K562 (cell line): Measurements from ENCODE around the gene ANKMY1. TPM values are rescaled to one million over a fixed set of nuclear protein-coding genes. Genes with fewer than 3 reads are reported as not detected.

Source experiments
- ATAC-seq: fragments of 200-7000 bp; cut with Tn5 transposase; 3 replicates; pipeline ENCODE4 v1.9.1; 2020; ENCODE audit warnings: moderate library complexity
- BruUV-seq: library from RNA; stranded (reverse); fragments of 400-500 nt; replicated peaks from 2 replicates; lab custom pipeline; 2021; lab: Mats Ljungman, UMichigan
- CTCF ChIA-PET: fragments of 300-600 bp; formaldehyde crosslinking; extraction: SDS; loops from one replicate; lab custom pipeline; 2021; ENCODE audit warnings: low intra/inter-chr PET ratio; lab: Yijun Ruan, JAX
- POLR2A ChIA-PET: fragments of 300-600, 350-650 bp; sonication (Branson Sonifier 250); formaldehyde crosslinking; extraction: SDS; loops from one replicate; lab custom pipeline; 2021; ENCODE audit warnings: antibody characterized with exemption, inconsistent platforms; lab: Yijun Ruan, JAX
- DNase-seq, 4 experiments: peaks; one replicate each; pipeline versions ENCODE4 v3.0.0 to v3.0.0-alpha.2; 2011 to 2018; ENCODE audit warnings: low spot score in 3 of 4, mixed read lengths in 3 of 4; ENCODE audit errors: extremely low read depth in 1 of 4
- FAIRE-seq: peaks from 2 replicates; lab custom pipeline; 2011; peaks lifted over from hg19 to GRCh38; lab: Jason Lieb, UNC
- H2AFZ ChIP-seq: 2 replicates; pipeline ENCODE4 v1.6.0; 2011; ENCODE audit warnings: low read depth, low read length, control low read depth, inconsistent platforms
- H3K27ac ChIP-seq: fragments of 200-600 bp; 3 replicates; pipeline ENCODE4 v1.8.0; 2011; ENCODE audit warnings: low read depth, mild to moderate bottlenecking, control low read depth, inconsistent platforms, low read length, moderate library complexity, mixed read lengths; ENCODE audit errors: extremely low read depth
- H3K27me3 ChIP-seq, 2 experiments: fragments of 300-600 bp in 1 of 2; 2 replicates in 1 of 2; 3 replicates in 1 of 2; pipeline versions ENCODE4 v1.6.0 to v1.8.0; 2011; ENCODE audit warnings: inconsistent platforms in 2 of 2, low read length in 2 of 2, mild to moderate bottlenecking in 1 of 2, mixed read lengths in 1 of 2, moderate library complexity in 1 of 2; ENCODE audit not compliant: control insufficient read depth in 2 of 2, insufficient read depth in 2 of 2
- H3K36me3 ChIP-seq: fragments of 300-600 bp; 3 replicates; pipeline ENCODE4 v1.8.0; 2011; ENCODE audit warnings: mild to moderate bottlenecking, low read length, inconsistent platforms; ENCODE audit not compliant: control insufficient read depth, insufficient read depth
- H3K4me1 ChIP-seq, 2 experiments: fragments of 200-600 bp in 1 of 2; replicated peaks in 1 of 2; 2 replicates in 1 of 2; 3 replicates in 1 of 2; pipeline versions ENCODE4 v1.5.1 to v1.8.0; 2011; ENCODE audit warnings: inconsistent platforms in 2 of 2, low read length in 2 of 2, mild to moderate bottlenecking in 1 of 2, mixed read lengths in 1 of 2, moderate library complexity in 1 of 2; ENCODE audit not compliant: control insufficient read depth in 2 of 2, insufficient read depth in 2 of 2
- H3K4me2 ChIP-seq: 2 replicates; pipeline ENCODE4 v1.6.1; 2011; ENCODE audit warnings: low read length, control low read depth, inconsistent platforms, mixed read lengths; ENCODE audit not compliant: insufficient read depth
- H3K4me3 ChIP-seq: fragments of 200-600 bp; sonication (generic), shearing (Covaris generic); 2 replicates; pipeline ENCODE4 v1.5.1; 2016; ENCODE audit warnings: control low read depth, inconsistent platforms
- H3K79me2 ChIP-seq: fragments of 200-600 bp; 3 replicates; pipeline ENCODE4 v1.8.0; 2011; ENCODE audit warnings: low read length, inconsistent platforms; ENCODE audit not compliant: control insufficient read depth, insufficient read depth
- H3K9ac ChIP-seq, 2 experiments: 2 replicates each; pipeline versions ENCODE4 v1.6.0 to v1.6.1; 2011; ENCODE audit warnings: low read depth in 2 of 2, low read length in 2 of 2, control low read depth in 1 of 2, inconsistent platforms in 1 of 2, mild to moderate bottlenecking in 1 of 2, mixed read lengths in 1 of 2; ENCODE audit not compliant: insufficient read depth in 1 of 2
- H3K9me1 ChIP-seq: one replicate; pipeline ENCODE4 v1.6.0; 2011; ENCODE audit warnings: inconsistent platforms, mild to moderate bottlenecking, low read length, moderate library complexity; ENCODE audit not compliant: control insufficient read depth, insufficient read depth
- H3K9me3 ChIP-seq: replicated peaks from 2 replicates; pipeline ENCODE4 v1.5.1; 2011; ENCODE audit warnings: low read depth, low read length, inconsistent platforms; ENCODE audit not compliant: control insufficient read depth, insufficient read depth
- H4K20me1 ChIP-seq: replicated peaks from 2 replicates; pipeline ENCODE4 v1.6.1; 2011; ENCODE audit warnings: low read length, inconsistent platforms, mixed read lengths; ENCODE audit not compliant: control insufficient read depth, insufficient read depth
- CC2D1A ChIP-seq: fragments of 450-650 bp; IDR thresholded peaks from 2 replicates; pipeline ENCODE4 v1.6.1; 2017; ENCODE audit warnings: mild to moderate bottlenecking
- CTCF ChIP-seq, 3 experiments: IDR thresholded peaks in 2 of 3; conservative IDR thresholded peaks in 1 of 3; 2 replicates each; pipeline ENCODE4 v1.5.1; 2011 to 2012; ENCODE audit warnings: low read length in 3 of 3, mild to moderate bottlenecking in 3 of 3, control low read depth in 2 of 3, improper control_type of control experiment in 1 of 3, inconsistent platforms in 1 of 3, low read depth in 1 of 3, mixed read lengths in 1 of 3, moderate library complexity in 1 of 3; ENCODE audit not compliant: insufficient read depth in 2 of 3
- NCOR1 ChIP-seq: fragments of 450-650 bp; IDR thresholded peaks from 2 replicates; pipeline ENCODE4 v1.6.1; 2016; ENCODE audit warnings: mild to moderate bottlenecking, moderate library complexity
- POLR2G ChIP-seq: fragments of 200-400 bp; formaldehyde crosslinking; IDR thresholded peaks from 2 replicates; pipeline ENCODE4 v1.6.1; 2017; ENCODE audit warnings: low read depth, mild to moderate bottlenecking, antibody characterized with exemption, low read length, moderate library complexity
- WGBS: fragments of 100-300 bp; shearing (Covaris generic); methylation state at CpG from one replicate; pipeline ENCODE4 v1.1.6; 2016; ENCODE audit warnings: low coverage, mixed read lengths; ENCODE audit not compliant: insufficient coverage; ENCODE audit errors: missing lambda C conversion rate; 5-methylcytosine and 5-hydroxymethylcytosine counted together
- in situ Hi-C: fragments of 300-500 bp; cut with MboI; formaldehyde crosslinking; loops from 4 replicates; pipeline ENCODE4 v1.15.0; 2018; ENCODE audit warnings: inconsistent platforms, mixed read lengths
- intact Hi-C: fragments of 100-400 bp; cut with micrococcal nuclease; formaldehyde crosslinking; loops from 2 replicates; pipeline ENCODE4 v1.14.2; 2022
- polyA plus RNA-seq, 8 experiments: library from polyadenylated mRNA; depleted of rRNA in 4 of 8; stranded (reverse) in 5 of 8; unstranded in 3 of 8; fragments of >200 nt; fragmentation: Nextera tagmentation in 2 of 8; fragmentation: Illumina TruSeq in 1 of 8; extraction: Ambion mirVana in 2 of 8; extraction: Trizol in 1 of 8; gene quantifications; 2 replicates each; pipeline versions ENCODE4 v1.2.1 to v1.2.3, GENCODE V29; 2011 to 2014; ENCODE audit warnings: inconsistent platforms in 1 of 8, missing spikeins in 1 of 8
- total RNA-seq, 7 experiments: library from RNA; depleted of rRNA in 6 of 7; stranded (reverse); fragments of >200 nt in 6 of 7; fragmentation: Illumina TruSeq in 2 of 7; extraction: Trizol in 2 of 7; gene quantifications; 2 replicates each; pipeline versions ENCODE4 v1.2.1 to v1.2.3, GENCODE V29; 2011 to 2021; ENCODE audit warnings: low replicate concordance in 1 of 7

Gene ANKMY1
- total and polyA plus RNA-seq, 9 of the 15 experiments (the other 6 are each of a cell fraction or from before 2014, with no cell fraction given) = 0.75 to 15.1 (median 11.7) TPM

- H3K9me1 ChIP-seq = no peaks in the 10 kb centered on the region
- TF ChIP-seq NCOR1 = no peak
- TF ChIP-seq POLR2G = peak; percentile 18; the same call in 1 of the 2 replicates
- 0 out of 6 replicates have a peak, but pooled peaks of 1 of the 3 experiments have one; percentile 15 for TF ChIP-seq CTCF (IDR thresholded peaks at IDR 0.05 in 2 of 3, conservative IDR thresholded peaks at IDR 0.05 in 1 of 3; ENCODE audit: insufficient read depth in 2 of 3, low read depth in 1 of 3, low read length in 3 of 3)
- TF ChIP-seq CC2D1A = no peak
- TF ChIP-seq, all 486 proteins: peak for 2
- WGBS = 10% methylated on average over 8 of the region's 16 CpGs
- POLR2A ChIA-PET = interaction anchor here (0.6 kb wide), 1 partner anchor 111 kb away, joined by 3 read pairs; no protein-coding TSS in a partner anchor
- Histone ChIP-seq H3K9ac (no peak overlapping the region), H3K4me3 (no peak overlapping the region), H2AFZ (no peak overlapping the region), H3K4me1 (peaks cover 0 to 23% of the 10 kb centered on the region in 2 experiments; a peak in 2 of 5 replicates), H3K9me3 (no peaks in the 10 kb centered on the region), H4K20me1 (no peaks in the 10 kb centered on the region), H3K27ac (no peak overlapping the region), H3K36me3 (no peaks in the 10 kb centered on the region), H3K27me3 (peaks cover 0 to 26% of the 10 kb centered on the region in 2 experiments; a peak in 3 of 5 replicates), H3K79me2 (no peaks in the 10 kb centered on the region), H3K4me2 (no peak overlapping the region)
- DNase-seq (peak in 1 of 4 experiments; percentile 24), ATAC-seq (peak; percentile 58), FAIRE-seq (no peak)
- in situ Hi-C loops = no loop called here
- intact Hi-C loops = no loop called here
- no TSS peak for BruUV-seq
- CTCF ChIA-PET = no interaction called here
Measured at GRCh38 chr2:240460781-240461431, 96.9 kb downstream of the ANKMY1 start.
